IMR-90 (cell line): ENCODE results near the gene MUC5AC. TPM values are rescaled to one million over a fixed set of nuclear protein-coding genes. Genes with fewer than 3 reads are reported as not detected.

Experiments used
- ATAC-seq: fragments of 200-7000 bp; cut with Tn5 transposase; 2 replicates; pipeline ENCODE4 v1.9.1; 2020; ENCODE audit warnings: low read depth, mild to moderate bottlenecking, moderate library complexity
- BruUV-seq: library from RNA; stranded (reverse); fragments of 400-500 nt; replicated peaks from 2 replicates; lab custom pipeline; 2021; lab: Mats Ljungman, UMichigan
- CTCF ChIA-PET: fragments of 300-600 bp; formaldehyde crosslinking; extraction: SDS; loops from one replicate; lab custom pipeline; 2021; ENCODE audit warnings: antibody characterized with exemption; lab: Yijun Ruan, JAX
- POLR2A ChIA-PET: fragments of 300-600 bp; sonication (Branson Sonifier 250); formaldehyde crosslinking; loops from one replicate; lab custom pipeline; 2022; ENCODE audit warnings: antibody characterized with exemption; ENCODE audit not compliant: unreplicated experiment; lab: Charles Lee
- DNase-seq: peaks from one replicate; pipeline ENCODE4 v3.0.0; 2013
- H2AFZ ChIP-seq: replicated peaks from 2 replicates; pipeline ENCODE3; 2013; ENCODE audit warnings: low read length, mild to moderate bottlenecking; ENCODE audit not compliant: poor library complexity
- H2AK5ac ChIP-seq: 2 replicates; pipeline ENCODE4 v1.6.1; 2013; ENCODE audit warnings: low read depth, low read length, inconsistent platforms
- H2AK9ac ChIP-seq: replicated peaks from 2 replicates; pipeline ENCODE3; 2013; ENCODE audit warnings: mild to moderate bottlenecking, low read depth, low read length, moderate library complexity; ENCODE audit not compliant: poor library complexity
- H2BK120ac ChIP-seq: 2 replicates; pipeline ENCODE4 v1.6.1; 2013; ENCODE audit warnings: low read depth, low read length, inconsistent platforms
- H2BK15ac ChIP-seq: 3 replicates; pipeline ENCODE4 v1.6.1; 2013; ENCODE audit warnings: low read depth, low read length, inconsistent platforms
- H2BK20ac ChIP-seq: 2 replicates; pipeline ENCODE4 v1.6.1; 2013; ENCODE audit warnings: low read depth, mild to moderate bottlenecking, inconsistent platforms, low read length, moderate library complexity
- H2BK5ac ChIP-seq: 2 replicates; pipeline ENCODE4 v1.6.1; 2013; ENCODE audit warnings: mild to moderate bottlenecking, low read depth, low read length, inconsistent platforms; ENCODE audit not compliant: poor library complexity, severe bottlenecking
- H3K14ac ChIP-seq: replicated peaks from 2 replicates; pipeline ENCODE4 v1.6.1; 2013; ENCODE audit warnings: low read depth, low read length, inconsistent platforms
- H3K18ac ChIP-seq: 2 replicates; pipeline ENCODE4 v1.6.1; 2013; ENCODE audit warnings: low read depth, low read length, control low read depth
- H3K23ac ChIP-seq: 2 replicates; pipeline ENCODE4 v1.6.1; 2013; ENCODE audit warnings: low read depth, low read length, inconsistent platforms
- H3K27ac ChIP-seq: 2 replicates; pipeline ENCODE4 v1.5.1; 2013; ENCODE audit warnings: mild to moderate bottlenecking, control low read depth, low read length; ENCODE audit not compliant: insufficient read depth
- H3K27me3 ChIP-seq: 2 replicates; pipeline ENCODE4 v1.6.1; 2013; ENCODE audit warnings: low read length; ENCODE audit not compliant: control insufficient read depth, insufficient read depth
- H3K36me3 ChIP-seq: 2 replicates; pipeline ENCODE4 v1.6.1; 2013; ENCODE audit warnings: low read length, mixed read lengths; ENCODE audit not compliant: control insufficient read depth, insufficient read depth
- H3K4ac ChIP-seq: 2 replicates; pipeline ENCODE4 v1.6.1; 2013; ENCODE audit warnings: low read depth, low read length, inconsistent platforms
- H3K4me1 ChIP-seq: 2 replicates; pipeline ENCODE4 v1.6.1; 2013; ENCODE audit warnings: low read length, mixed read lengths; ENCODE audit not compliant: control insufficient read depth, insufficient read depth
- H3K4me2 ChIP-seq: 2 replicates; pipeline ENCODE4 v1.6.1; 2013; ENCODE audit warnings: low read depth, mild to moderate bottlenecking, control low read depth, low read length, moderate library complexity
- H3K4me3 ChIP-seq: 2 replicates; pipeline ENCODE4 v1.5.1; 2013; ENCODE audit warnings: low read depth, mild to moderate bottlenecking, control low read depth, low read length, moderate library complexity; ENCODE audit not compliant: insufficient read depth
- H3K56ac ChIP-seq: 2 replicates; pipeline ENCODE4 v1.6.1; 2013; ENCODE audit warnings: low read length, inconsistent platforms; ENCODE audit not compliant: insufficient read depth; ENCODE audit errors: extremely low read depth
- H3K79me1 ChIP-seq, 2 experiments: 2 replicates each; pipeline ENCODE4 v1.6.1; 2013; ENCODE audit warnings: low read length in 2 of 2, inconsistent platforms in 1 of 2, low read depth in 1 of 2
- H3K9ac ChIP-seq: 2 replicates; pipeline ENCODE4 v1.6.1; 2013; ENCODE audit warnings: low read depth, low read length, control low read depth
- H3K9me1 ChIP-seq: 2 replicates; pipeline ENCODE4 v1.6.1; 2013; ENCODE audit warnings: low read length, inconsistent platforms; ENCODE audit not compliant: insufficient read depth
- H3K9me3 ChIP-seq: 2 replicates; pipeline ENCODE4 v1.6.1; 2013; ENCODE audit warnings: low read length; ENCODE audit not compliant: control insufficient read depth, insufficient read depth
- H4K20me1 ChIP-seq: 2 replicates; pipeline ENCODE4 v1.6.1; 2013; ENCODE audit warnings: low read length, inconsistent platforms; ENCODE audit not compliant: insufficient read depth
- H4K5ac ChIP-seq: 2 replicates; pipeline ENCODE4 v1.6.1; 2013; ENCODE audit warnings: mild to moderate bottlenecking, low read depth, low read length, control low read depth
- H4K8ac ChIP-seq, 2 experiments: 2 replicates each; pipeline ENCODE4 v1.6.1; 2013; ENCODE audit warnings: low read depth in 2 of 2, low read length in 2 of 2, control low read depth in 1 of 2, inconsistent platforms in 1 of 2
- H4K91ac ChIP-seq: 2 replicates; pipeline ENCODE4 v1.6.1; 2013; ENCODE audit warnings: low read depth, low read length, inconsistent platforms; ENCODE audit not compliant: insufficient read depth
- FOS ChIP-seq: fragments of 150-350 bp; IDR thresholded peaks from 2 replicates; pipeline ENCODE4 v1.6.1; 2016; ENCODE audit warnings: low read depth, low read length
- MAFK ChIP-seq: IDR thresholded peaks from 2 replicates; pipeline ENCODE4 v1.6.1; 2012; ENCODE audit warnings: low read depth, low read length, improper control_type of control experiment
- MAZ ChIP-seq: IDR thresholded peaks from 2 replicates; pipeline ENCODE4 v1.6.1; 2012; ENCODE audit warnings: low read depth, mild to moderate bottlenecking, low read length, improper control_type of control experiment, moderate library complexity, borderline replicate concordance
- POLR2A ChIP-seq: IDR thresholded peaks from 2 replicates; pipeline ENCODE4 v1.6.1; 2012; ENCODE audit warnings: mild to moderate bottlenecking, low read depth, low read length
- RAD21 ChIP-seq: IDR thresholded peaks from 2 replicates; pipeline ENCODE4 v1.6.1; 2012; ENCODE audit warnings: low read length, improper control_type of control experiment
- SMC3 ChIP-seq: fragments of 150-350 bp; IDR thresholded peaks from 2 replicates; pipeline ENCODE4 v1.6.1; 2016; ENCODE audit warnings: low read depth, mild to moderate bottlenecking, antibody characterized with exemption, low read length, moderate library complexity
- USF2 ChIP-seq: fragments of 150-350 bp; IDR thresholded peaks from 2 replicates; pipeline ENCODE4 v1.6.1; 2017; ENCODE audit warnings: mild to moderate bottlenecking, antibody characterized with exemption, low read length, low read depth
- WGBS, 2 experiments: methylation state at CpG; one replicate each; pipeline versions ENCODE4 v1.1.5 to v1.1.7; 2013; ENCODE audit warnings: missing lambda C conversion rate in 2 of 2; ENCODE audit not compliant: insufficient read length in 1 of 2; ENCODE audit errors: extremely low coverage in 2 of 2; 5-methylcytosine and 5-hydroxymethylcytosine counted together
- dilution Hi-C: fragments of 300-500 bp; cut with HindIII; formaldehyde crosslinking; loops from one replicate; pipeline ENCODE4 v1.14.3; 2018; ENCODE audit warnings: low sequenced_read_pairs; ENCODE audit not compliant: unreplicated experiment
- in situ Hi-C: fragments of 300-500 bp; cut with MboI; formaldehyde crosslinking; loops from 3 replicates; pipeline ENCODE4 v1.14.3; 2019; ENCODE audit warnings: low sequenced_read_pairs, inconsistent platforms, mixed read lengths
- intact Hi-C: fragments of 100-400 bp; cut with micrococcal nuclease; formaldehyde crosslinking; loops from 2 replicates; pipeline ENCODE4 v1.10.0; 2022
- polyA plus RNA-seq, 3 experiments: library from polyadenylated mRNA; depleted of rRNA; stranded (reverse); fragments of >200 nt; gene quantifications; 2 replicates each; pipeline ENCODE4 v1.2.3, GENCODE V29; 2012; ENCODE audit warnings: low replicate concordance in 1 of 3
- total RNA-seq: library from RNA; depleted of rRNA; stranded (reverse); fragments of >200 nt; gene quantifications from 2 replicates; pipeline ENCODE4 v1.2.3, GENCODE V29; 2012
- TF ChIP-seq, protein P1 (sequence below): conservative IDR thresholded peaks from 2 replicates; pipeline ENCODE4 v1.5.1; 2012; ENCODE audit warnings: mild to moderate bottlenecking, low read depth, low read length, improper control_type of control experiment

Gene MUC5AC
- total and polyA plus RNA-seq, 2 of the 4 experiments (the other 2 are of a cell fraction) = 0.02 TPM; not detected in 1

- no peak overlapping the region for H2BK15ac ChIP-seq
- dilution Hi-C loops = no loop called here
- ChIA-PET CTCF (no interaction called here), POLR2A (no interaction called here)
- H2BK5ac ChIP-seq = no peak overlapping the region
- H3K14ac ChIP-seq = no peak overlapping the region
- ATAC-seq (no peak), DNase-seq (no peak)
- H3K9me1 ChIP-seq = no peaks in the 10 kb centered on the region
- H4K8ac ChIP-seq = no peak overlapping the region
- no peak overlapping the region for H3K9ac ChIP-seq
- no peak overlapping the region for H3K18ac ChIP-seq
- H3K4me3 ChIP-seq = no peak overlapping the region
- no peak overlapping the region for H2AK9ac ChIP-seq
- no peak overlapping the region for H2BK20ac ChIP-seq
- H3K9me3 ChIP-seq = no peaks in the 10 kb centered on the region
- BruUV-seq = no TSS peak
- H3K4ac ChIP-seq = no peak overlapping the region
- intact Hi-C loops = no loop called here
- WGBS, 2 experiments = 58% methylated on average over 12 of the region's 22 CpGs; no CpG with 5 or more reads in 1 of the 2 experiments
- no peak overlapping the region for H4K5ac ChIP-seq
- H2BK120ac ChIP-seq = no peak overlapping the region
- H3K56ac ChIP-seq = no peak overlapping the region
- no peaks in the 10 kb centered on the region; the same call in 1 of the 2 replicates for H4K20me1 ChIP-seq
- TF ChIP-seq FOS (no peak), RAD21 (no peak), POLR2A (no peak), MAZ (no peak), MAFK (no peak), USF2 (no peak), SMC3 (no peak)
- TF ChIP-seq, protein P1, sequence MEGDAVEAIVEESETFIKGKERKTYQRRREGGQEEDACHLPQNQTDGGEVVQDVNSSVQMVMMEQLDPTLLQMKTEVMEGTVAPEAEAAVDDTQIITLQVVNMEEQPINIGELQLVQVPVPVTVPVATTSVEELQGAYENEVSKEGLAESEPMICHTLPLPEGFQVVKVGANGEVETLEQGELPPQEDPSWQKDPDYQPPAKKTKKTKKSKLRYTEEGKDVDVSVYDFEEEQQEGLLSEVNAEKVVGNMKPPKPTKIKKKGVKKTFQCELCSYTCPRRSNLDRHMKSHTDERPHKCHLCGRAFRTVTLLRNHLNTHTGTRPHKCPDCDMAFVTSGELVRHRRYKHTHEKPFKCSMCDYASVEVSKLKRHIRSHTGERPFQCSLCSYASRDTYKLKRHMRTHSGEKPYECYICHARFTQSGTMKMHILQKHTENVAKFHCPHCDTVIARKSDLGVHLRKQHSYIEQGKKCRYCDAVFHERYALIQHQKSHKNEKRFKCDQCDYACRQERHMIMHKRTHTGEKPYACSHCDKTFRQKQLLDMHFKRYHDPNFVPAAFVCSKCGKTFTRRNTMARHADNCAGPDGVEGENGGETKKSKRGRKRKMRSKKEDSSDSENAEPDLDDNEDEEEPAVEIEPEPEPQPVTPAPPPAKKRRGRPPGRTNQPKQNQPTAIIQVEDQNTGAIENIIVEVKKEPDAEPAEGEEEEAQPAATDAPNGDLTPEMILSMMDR = no peak
- no peaks in the 10 kb centered on the region for H3K4me1 ChIP-seq
- H3K27me3 ChIP-seq = no peaks in the 10 kb centered on the region; the same call in 1 of the 2 replicates
- no peak overlapping the region for H3K23ac ChIP-seq
- H4K91ac ChIP-seq = no peak overlapping the region
- no peaks in the 10 kb centered on the region for H3K79me1 ChIP-seq
- no peaks in the 10 kb centered on the region for H3K36me3 ChIP-seq
- no peak overlapping the region for H2AFZ ChIP-seq
- in situ Hi-C loops = no loop called here
- H2AK5ac ChIP-seq = no peak overlapping the region
- H3K4me2 ChIP-seq = no peak overlapping the region
- H3K27ac ChIP-seq = no peak overlapping the region
These were observed 73.8 kb downstream of the MUC5AC start for GRCh38 chr11:1231396-1232020.
